ENCODE data around the gene PGS1.

The PGS1 gene

GRCh38 chr17:78442648-78443218 is 64.3 kb downstream of the PGS1 start:
- DNase-seq (ENCODE audit: low read depth), result no peak
- TF ChIP-seq CTCF (IDR thresholded peaks at IDR 0.05; ENCODE audit: control insufficient read depth, insufficient read depth, low read depth, low read length, missing control alignments), result no peak
- H3K4me3 ChIP-seq (ENCODE audit: control insufficient read depth, low read depth, low read length), result no peak overlapping the region

- DNase-seq (ENCODE audit: low read depth), result no peak
- TF ChIP-seq CTCF (IDR thresholded peaks at IDR 0.05; ENCODE audit: control insufficient read depth, insufficient read depth, low read depth, low read length, missing control alignments), result no peak
- H3K4me3 ChIP-seq (ENCODE audit: control insufficient read depth, low read depth, low read length), result no peak overlapping the region
Observed at GRCh38 chr17:78444392-78444791, 65.9 kb downstream of the PGS1 start.

- DNase-seq (ENCODE audit: low read depth), result no peak
- H3K4me3 ChIP-seq (ENCODE audit: control insufficient read depth, low read depth, low read length), result no peak overlapping the region
- no peak for TF ChIP-seq CTCF (IDR thresholded peaks at IDR 0.05; ENCODE audit: control insufficient read depth, insufficient read depth, low read depth, low read length, missing control alignments)
Observed at GRCh38 chr17:78446833-78447232, 68.4 kb downstream of the PGS1 start.

- no peak overlapping the region for H3K4me3 ChIP-seq (ENCODE audit: control insufficient read depth, low read depth, low read length)
- no peak for TF ChIP-seq CTCF (IDR thresholded peaks at IDR 0.05; ENCODE audit: control insufficient read depth, insufficient read depth, low read depth, low read length, missing control alignments)
- no peak for DNase-seq (ENCODE audit: low read depth)
Observed at GRCh38 chr17:78448356-78448993, 70.0 kb downstream of the PGS1 start.

GRCh38 chr17:78449983-78450595 is 71.6 kb downstream of the PGS1 start:
- no peak for TF ChIP-seq CTCF (IDR thresholded peaks at IDR 0.05; ENCODE audit: control insufficient read depth, insufficient read depth, low read depth, low read length, missing control alignments)
- H3K4me3 ChIP-seq (ENCODE audit: control insufficient read depth, low read depth, low read length), result no peak overlapping the region
- no peak for DNase-seq (ENCODE audit: low read depth)

GRCh38 chr17:78450696-78451345 is 72.4 kb downstream of the PGS1 start:
- no peak for DNase-seq (ENCODE audit: low read depth)
- TF ChIP-seq CTCF (IDR thresholded peaks at IDR 0.05; ENCODE audit: control insufficient read depth, insufficient read depth, low read depth, low read length, missing control alignments), result no peak
- H3K4me3 ChIP-seq (ENCODE audit: control insufficient read depth, low read depth, low read length), result no peak overlapping the region
